Stimulated activated CD8-positive, alpha-beta memory T cell treated with anti-CD3 and anti-CD28 coated beads, Interleukin-2, amount 100 ng/mL, for 1 hour (primary cell): ENCODE results near the gene CA5A.
A peak's percentile ranks its signal among the peaks of the same experiment; 100 is the strongest.

ENCODE experiments used
- DNase-seq, 2 donors: peaks; one replicate each; pipeline ENCODE4 v3.0.0-alpha.2; 2020; ENCODE audit warnings: low read depth in 2 of 2

The CA5A gene

GRCh38 chr16:87963400-87963799 is 27.1 kb upstream of the CA5A start:
- DNase-seq = peak; percentile 50 to 55

GRCh38 chr16:87961623-87962022 is 25.3 kb upstream of the CA5A start:
- DNase-seq = no peak

GRCh38 chr16:87960852-87961251 is 24.5 kb upstream of the CA5A start:
- no peak for DNase-seq

GRCh38 chr16:87960296-87960695 is 24.0 kb upstream of the CA5A start:
- no peak for DNase-seq

- DNase-seq = no peak
These were observed 23.2 kb upstream of the CA5A start for GRCh38 chr16:87959391-87959990.

GRCh38 chr16:87958632-87959031 is 22.3 kb upstream of the CA5A start:
- DNase-seq = no peak

- no peak for DNase-seq
These were observed 21.2 kb upstream of the CA5A start for GRCh38 chr16:87957296-87958094.

GRCh38 chr16:87956365-87957231 is 20.3 kb upstream of the CA5A start:
- peak in 1 of 2 donors; percentile 43 for DNase-seq

GRCh38 chr16:87956098-87956364 is 19.7 kb upstream of the CA5A start:
- DNase-seq = no peak

- no peak for DNase-seq
These were observed 19.2 kb upstream of the CA5A start for GRCh38 chr16:87955302-87956097.

GRCh38 chr16:87954826-87955225 is 18.5 kb upstream of the CA5A start:
- DNase-seq = no peak

- no peak for DNase-seq
These were observed 18.0 kb upstream of the CA5A start for GRCh38 chr16:87954361-87954760.

GRCh38 chr16:87953308-87954215 is 17.2 kb upstream of the CA5A start:
- no peak for DNase-seq

- no peak for DNase-seq
These were observed 16.4 kb upstream of the CA5A start for GRCh38 chr16:87952751-87953150.

GRCh38 chr16:87951552-87952538 is 15.5 kb upstream of the CA5A start:
- no peak for DNase-seq

- peak; percentile 90 to 94 for DNase-seq
These were observed 14.6 kb upstream of the CA5A start, which contains the start of gene BANP for GRCh38 chr16:87950765-87951551. Gene BANP, plus strand, starts transcription at chr16:87951434. Its CDS starts 23,682 bp downstream, at chr16:87975116.

GRCh38 chr16:87949071-87949744 is 12.9 kb upstream of the CA5A start:
- DNase-seq = no peak

GRCh38 chr16:87948735-87949070 is 12.4 kb upstream of the CA5A start:
- DNase-seq = no peak
